Fibroblast of mammary gland (primary cell): ENCODE measurements around the gene CTSZ.

Experiments
- DNase-seq: peaks from one replicate; pipeline ENCODE4 v3.0.0-alpha.2; 2010; ENCODE audit warnings: low read depth
- H3K4me3 ChIP-seq: 2 replicates; pipeline ENCODE4 v1.5.1; 2011; ENCODE audit warnings: low read depth, mild to moderate bottlenecking, low read length, moderate library complexity; ENCODE audit not compliant: control insufficient read depth
- TF ChIP-seq, protein P1 (sequence below): conservative IDR thresholded peaks from 2 replicates; pipeline ENCODE4 v1.5.1; 2011; ENCODE audit warnings: low read depth, low read length, inconsistent platforms; ENCODE audit not compliant: control insufficient read depth, insufficient read depth

The CTSZ gene

DNA sequence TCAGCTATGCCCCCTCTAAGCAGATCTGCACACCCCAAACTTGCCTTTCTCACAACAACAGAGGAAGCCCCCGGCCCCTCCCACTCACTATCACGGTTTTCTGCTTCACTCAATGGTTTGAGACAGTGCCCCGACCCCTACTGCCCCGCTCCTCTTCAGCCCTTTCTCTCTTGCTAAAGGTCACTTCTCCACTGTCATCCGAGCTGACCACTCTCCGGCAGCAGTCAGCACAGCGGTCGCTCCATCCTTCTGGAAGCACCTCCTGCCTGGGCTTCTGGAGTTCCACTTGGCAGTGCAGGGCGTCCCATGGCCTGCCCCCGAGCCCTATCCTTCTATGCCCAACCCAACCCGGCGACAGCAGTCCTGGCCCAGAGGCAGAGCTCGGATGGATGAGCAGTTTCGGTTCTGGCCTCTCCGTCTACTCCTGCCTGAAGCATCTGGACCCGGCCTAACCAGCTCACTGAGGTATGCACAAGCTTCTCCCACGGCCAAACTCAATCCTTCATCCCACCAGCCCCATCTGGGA, 4.1 kb downstream of the CTSZ start:
- H3K4me3 ChIP-seq = no peak overlapping the region
- TF ChIP-seq, protein P1, sequence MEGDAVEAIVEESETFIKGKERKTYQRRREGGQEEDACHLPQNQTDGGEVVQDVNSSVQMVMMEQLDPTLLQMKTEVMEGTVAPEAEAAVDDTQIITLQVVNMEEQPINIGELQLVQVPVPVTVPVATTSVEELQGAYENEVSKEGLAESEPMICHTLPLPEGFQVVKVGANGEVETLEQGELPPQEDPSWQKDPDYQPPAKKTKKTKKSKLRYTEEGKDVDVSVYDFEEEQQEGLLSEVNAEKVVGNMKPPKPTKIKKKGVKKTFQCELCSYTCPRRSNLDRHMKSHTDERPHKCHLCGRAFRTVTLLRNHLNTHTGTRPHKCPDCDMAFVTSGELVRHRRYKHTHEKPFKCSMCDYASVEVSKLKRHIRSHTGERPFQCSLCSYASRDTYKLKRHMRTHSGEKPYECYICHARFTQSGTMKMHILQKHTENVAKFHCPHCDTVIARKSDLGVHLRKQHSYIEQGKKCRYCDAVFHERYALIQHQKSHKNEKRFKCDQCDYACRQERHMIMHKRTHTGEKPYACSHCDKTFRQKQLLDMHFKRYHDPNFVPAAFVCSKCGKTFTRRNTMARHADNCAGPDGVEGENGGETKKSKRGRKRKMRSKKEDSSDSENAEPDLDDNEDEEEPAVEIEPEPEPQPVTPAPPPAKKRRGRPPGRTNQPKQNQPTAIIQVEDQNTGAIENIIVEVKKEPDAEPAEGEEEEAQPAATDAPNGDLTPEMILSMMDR = no peak
- DNase-seq = peak; percentile 26

DNA sequence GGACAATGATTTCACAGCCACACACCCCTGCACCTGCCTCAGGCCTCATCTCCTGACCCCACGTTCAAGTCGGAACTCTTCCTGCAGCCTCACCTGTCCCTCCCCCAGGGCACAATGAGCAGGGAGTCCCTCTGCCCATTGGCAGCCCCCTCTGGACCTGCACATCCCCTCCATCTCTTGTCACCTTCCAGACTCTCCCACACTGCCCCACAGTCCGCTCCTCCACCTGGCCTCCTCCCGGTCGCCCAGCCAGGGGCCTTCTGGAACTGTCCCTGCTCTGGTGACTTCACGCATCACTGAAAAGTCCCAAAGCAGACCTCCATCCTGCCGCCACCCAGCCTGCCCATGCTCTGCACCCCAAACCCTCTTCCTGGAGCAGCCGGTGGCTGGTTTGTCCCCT, 4.7 kb downstream of the CTSZ start:
- no peak overlapping the region for H3K4me3 ChIP-seq
- TF ChIP-seq, protein P1 = no peak
- DNase-seq = no peak

DNA sequence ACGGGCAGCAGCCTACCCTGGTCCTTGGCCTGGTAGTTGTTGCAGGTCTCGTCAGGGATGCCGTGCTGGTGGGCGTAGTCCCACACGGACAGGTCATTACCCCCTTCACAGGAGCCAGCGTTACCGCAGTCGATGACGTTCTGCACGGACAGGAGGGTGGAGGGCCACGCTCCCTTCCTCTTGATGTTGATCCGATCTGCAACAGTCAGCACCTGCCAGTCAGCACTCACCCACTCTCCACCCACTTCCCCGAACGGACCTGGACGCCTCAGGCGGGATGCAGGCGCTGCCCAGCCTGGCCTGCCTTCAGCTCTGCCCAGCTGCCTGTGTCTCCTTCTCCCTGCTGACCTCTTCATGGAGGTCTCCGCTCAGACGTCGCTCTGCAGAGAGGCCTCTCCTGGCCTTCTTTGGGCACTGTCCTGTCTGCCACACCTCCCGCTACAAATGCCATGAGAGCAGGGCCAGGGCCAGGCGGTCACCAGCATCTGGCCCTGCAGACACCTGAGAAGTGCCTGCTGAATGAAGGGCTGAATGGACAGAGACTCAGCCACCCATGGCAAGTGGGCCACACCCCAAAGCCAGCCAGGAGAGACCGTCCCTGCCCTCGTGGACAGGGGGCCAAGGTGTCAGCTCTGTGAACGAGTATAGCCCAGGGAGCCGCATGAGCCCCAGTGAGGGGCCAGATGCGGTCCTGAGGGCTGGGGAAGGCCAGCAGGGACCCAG, 5.4 kb downstream of the CTSZ start:
- TF ChIP-seq, protein P1 = no peak
- no peak overlapping the region for H3K4me3 ChIP-seq
- no peak for DNase-seq

DNA sequence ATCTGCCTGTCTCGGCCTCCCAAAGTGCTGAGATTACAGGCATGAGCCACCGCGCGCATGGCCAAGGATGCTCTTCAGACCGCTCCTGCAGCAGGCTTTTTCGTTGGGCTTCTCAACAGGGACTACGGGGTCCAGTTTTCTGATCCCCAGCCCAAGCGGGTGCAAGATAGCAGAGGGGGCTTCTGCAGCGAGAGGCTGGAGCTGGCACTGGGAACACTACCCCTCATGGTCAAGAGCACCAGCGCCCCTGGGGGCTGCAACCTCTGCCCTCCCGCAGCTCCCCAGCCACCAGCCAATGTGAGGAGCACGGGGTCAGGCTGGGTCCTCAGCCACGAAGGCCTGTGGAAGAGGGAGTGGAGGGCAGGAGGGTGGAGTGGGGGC, 6.0 kb downstream of the CTSZ start:
- no peak for DNase-seq
- TF ChIP-seq, protein P1 = no peak
- H3K4me3 ChIP-seq = no peak overlapping the region

DNA sequence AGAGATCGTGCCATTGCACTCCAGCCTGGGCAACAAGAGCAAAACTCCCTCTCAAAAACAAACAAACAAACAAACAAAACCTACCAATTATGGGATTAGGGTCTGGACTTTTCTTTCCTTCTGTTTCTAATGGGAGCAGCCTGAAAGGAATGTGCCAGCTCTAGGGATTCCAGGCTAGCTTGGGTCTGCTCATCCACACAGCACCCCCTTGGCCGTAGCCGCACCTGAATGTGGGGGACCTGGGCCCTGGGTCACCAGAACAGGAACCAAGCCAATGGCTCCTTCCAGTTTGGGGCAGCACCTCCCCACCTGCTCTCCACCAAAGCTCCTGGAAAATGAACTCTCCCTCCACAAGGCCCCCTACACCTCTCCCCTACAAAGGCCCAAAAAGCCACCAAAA, 6.7 kb downstream of the CTSZ start:
- TF ChIP-seq, protein P1 = no peak
- DNase-seq = no peak
- H3K4me3 ChIP-seq = no peak overlapping the region

DNA sequence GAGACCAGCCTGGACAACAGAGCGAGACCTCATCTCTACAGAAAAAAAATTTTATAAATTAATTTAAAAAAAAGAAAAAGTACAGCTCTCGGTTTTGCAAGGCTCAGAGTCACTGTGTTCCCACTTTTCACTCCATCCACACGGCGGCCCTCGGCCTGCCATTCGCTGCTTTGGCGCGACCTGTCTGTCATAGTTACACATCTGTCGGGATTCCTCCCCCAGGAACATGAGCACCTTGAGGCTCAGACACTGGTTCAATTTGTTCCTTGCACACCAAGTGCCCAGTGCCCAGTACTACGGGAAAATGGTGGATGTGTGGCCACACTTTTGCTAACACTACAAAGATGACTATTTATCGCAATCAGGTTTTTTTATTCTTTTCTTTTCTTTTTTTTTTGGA, 8.4 kb downstream of the CTSZ start:
- TF ChIP-seq, protein P1 = no peak
- H3K4me3 ChIP-seq = no peak overlapping the region
- no peak for DNase-seq
